A673 (cell line): ENCODE data around the gene KAZN.

ENCODE experiments used
- EZH2 ChIP-seq: fragments of 200-600 bp; sonication (generic); IDR thresholded peaks from 2 replicates; pipeline ENCODE4 v1.6.1; 2017; ENCODE audit warnings: borderline replicate concordance, low read depth, mild to moderate bottlenecking, mixed read lengths, antibody characterized with exemption, low read length; ENCODE audit not compliant: poor library complexity, severe bottlenecking
- TF ChIP-seq, protein P1 (sequence below): fragments of 300-800, 200-600 bp; sonication (generic); conservative IDR thresholded peaks from 2 replicates; pipeline ENCODE4 v1.5.1; 2017; ENCODE audit warnings: low read depth, mild to moderate bottlenecking, antibody characterized with exemption, low read length, moderate library complexity, mixed read lengths

DNA sequence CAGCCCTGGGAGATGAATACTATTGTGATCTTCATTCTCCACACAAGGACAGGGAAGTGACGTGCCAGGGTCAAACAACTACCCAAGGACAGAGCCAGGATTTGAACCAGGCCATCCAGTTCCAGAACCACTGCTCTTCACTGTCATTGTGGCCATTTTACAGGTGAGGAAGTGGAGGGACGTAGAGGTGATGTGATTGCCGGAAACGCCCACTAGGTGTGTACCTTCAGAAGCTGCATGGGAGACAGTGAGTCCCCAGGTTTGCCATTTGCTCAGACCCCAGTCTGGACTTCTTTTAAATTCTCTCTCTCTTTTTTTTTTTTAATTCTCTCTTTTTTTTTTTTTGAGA lies 347.5 kb downstream of the KAZN start:
- TF ChIP-seq, protein P1, sequence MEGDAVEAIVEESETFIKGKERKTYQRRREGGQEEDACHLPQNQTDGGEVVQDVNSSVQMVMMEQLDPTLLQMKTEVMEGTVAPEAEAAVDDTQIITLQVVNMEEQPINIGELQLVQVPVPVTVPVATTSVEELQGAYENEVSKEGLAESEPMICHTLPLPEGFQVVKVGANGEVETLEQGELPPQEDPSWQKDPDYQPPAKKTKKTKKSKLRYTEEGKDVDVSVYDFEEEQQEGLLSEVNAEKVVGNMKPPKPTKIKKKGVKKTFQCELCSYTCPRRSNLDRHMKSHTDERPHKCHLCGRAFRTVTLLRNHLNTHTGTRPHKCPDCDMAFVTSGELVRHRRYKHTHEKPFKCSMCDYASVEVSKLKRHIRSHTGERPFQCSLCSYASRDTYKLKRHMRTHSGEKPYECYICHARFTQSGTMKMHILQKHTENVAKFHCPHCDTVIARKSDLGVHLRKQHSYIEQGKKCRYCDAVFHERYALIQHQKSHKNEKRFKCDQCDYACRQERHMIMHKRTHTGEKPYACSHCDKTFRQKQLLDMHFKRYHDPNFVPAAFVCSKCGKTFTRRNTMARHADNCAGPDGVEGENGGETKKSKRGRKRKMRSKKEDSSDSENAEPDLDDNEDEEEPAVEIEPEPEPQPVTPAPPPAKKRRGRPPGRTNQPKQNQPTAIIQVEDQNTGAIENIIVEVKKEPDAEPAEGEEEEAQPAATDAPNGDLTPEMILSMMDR, result no peak
- TF ChIP-seq EZH2, result no peak
